GM23338 (cell line): Measurements from ENCODE around the gene QSOX1. TPM values are rescaled to one million over a fixed set of nuclear protein-coding genes. Genes with fewer than 3 reads are reported as not detected.

Source experiments
- ATAC-seq: fragments of 200-7000 bp; cut with Tn5 transposase; 3 replicates; pipeline ENCODE4 v1.9.1; 2020
- DNase-seq: peaks from one replicate; pipeline ENCODE4 v3.0.0-alpha.2; 2015; ENCODE audit warnings: low spot score
- H2AFZ ChIP-seq: fragments of 200-600 bp; sonication (generic); 2 replicates; pipeline ENCODE4 v1.8.0; 2016; ENCODE audit warnings: antibody characterized with exemption, mild to moderate bottlenecking, moderate library complexity
- H3F3A ChIP-seq: fragments of 200-600 bp; sonication (generic); replicated peaks from 2 replicates; pipeline ENCODE4 v1.8.0; 2017; ENCODE audit warnings: antibody characterized with exemption, mixed run types, low read depth
- H3K27ac ChIP-seq: fragments of 200-600 bp; sonication (generic); 2 replicates; pipeline ENCODE4 v1.6.1; 2016; ENCODE audit warnings: low read depth
- H3K27me3 ChIP-seq: fragments of 200-600 bp; sonication (generic); 2 replicates; pipeline ENCODE4 v1.8.0; 2016; ENCODE audit warnings: mild to moderate bottlenecking, mixed run types, moderate library complexity; ENCODE audit not compliant: insufficient read depth
- H3K36me3 ChIP-seq: fragments of 200-600 bp; sonication (generic); 2 replicates; pipeline ENCODE4 v1.8.0; 2016; ENCODE audit warnings: mild to moderate bottlenecking; ENCODE audit not compliant: insufficient read depth
- H3K4me1 ChIP-seq: fragments of 200-600 bp; sonication (generic); 2 replicates; pipeline ENCODE4 v1.8.0; 2016; ENCODE audit warnings: mild to moderate bottlenecking, moderate library complexity; ENCODE audit not compliant: insufficient read depth
- H3K4me2 ChIP-seq: fragments of 200-600 bp; sonication (generic); 2 replicates; pipeline ENCODE4 v1.7.1; 2017; ENCODE audit warnings: mixed run types
- H3K4me3 ChIP-seq: fragments of 200-600 bp; sonication (generic); 2 replicates; pipeline ENCODE4 v1.6.1; 2016; ENCODE audit warnings: mixed run types
- H3K79me2 ChIP-seq: fragments of 200-600 bp; sonication (generic); replicated peaks from 2 replicates; pipeline ENCODE4 v1.8.0; 2017; ENCODE audit warnings: mild to moderate bottlenecking; ENCODE audit not compliant: insufficient read depth
- H3K9me2 ChIP-seq: fragments of 200-600 bp; sonication (generic); 2 replicates; pipeline ENCODE4 v1.8.0; 2017; ENCODE audit not compliant: insufficient read depth
- H4K20me1 ChIP-seq: fragments of 200-600 bp; sonication (generic); replicated peaks from 2 replicates; pipeline ENCODE4 v1.8.0; 2017; ENCODE audit warnings: mild to moderate bottlenecking; ENCODE audit not compliant: insufficient read depth
- H3K27ac Mint-ChIP-seq: 2 replicates; pipeline ENCODE4 v1.8.0; 2020; ENCODE audit warnings: inconsistent platforms, mild to moderate bottlenecking, moderate library complexity, mixed read lengths
- H3K27me3 Mint-ChIP-seq: 3 replicates; pipeline ENCODE4 v1.8.0; 2022; ENCODE audit warnings: low read depth, mild to moderate bottlenecking, moderate library complexity, mixed read lengths, inconsistent platforms; ENCODE audit not compliant: insufficient read depth, poor library complexity
- H3K36me3 Mint-ChIP-seq: 3 replicates; pipeline ENCODE4 v1.8.0; 2021; ENCODE audit warnings: low read depth, mild to moderate bottlenecking, inconsistent platforms, moderate library complexity, mixed read lengths
- H3K4me1 Mint-ChIP-seq: 3 replicates; pipeline ENCODE4 v1.8.0; 2020; ENCODE audit warnings: mild to moderate bottlenecking, inconsistent platforms, mixed read lengths
- H3K4me3 Mint-ChIP-seq: 3 replicates; pipeline ENCODE4 v1.8.0; 2021; ENCODE audit warnings: moderate library complexity, mild to moderate bottlenecking, inconsistent platforms, mixed read lengths
- H3K9me3 Mint-ChIP-seq: 3 replicates; pipeline ENCODE4 v1.8.0; 2020; ENCODE audit warnings: moderate library complexity, mild to moderate bottlenecking, inconsistent platforms, mixed read lengths
- EZH2phosphoT487 ChIP-seq: fragments of 200-600 bp; sonication (generic); IDR thresholded peaks from one replicate; pipeline ENCODE4 v1.8.1; 2018; ENCODE audit warnings: antibody characterized with exemption; ENCODE audit not compliant: unreplicated experiment
- polyA plus RNA-seq: library from polyadenylated mRNA; unstranded; fragments of >200 nt; fragmentation: Nextera tagmentation; extraction: Ambion mirVana; gene quantifications from 2 replicates; pipeline ENCODE4 v1.2.1, GENCODE V29; 2016
- total RNA-seq: library from RNA; depleted of rRNA; stranded (reverse); fragments of >200 nt; shearing (Covaris generic); gene quantifications from 2 replicates; pipeline ENCODE4 v1.2.3, GENCODE V29; 2014
- TF ChIP-seq, protein P1 (sequence below): fragments of 250-450 bp; sonication (Bioruptor Pico); IDR thresholded peaks from 2 replicates; pipeline ENCODE4 v1.5.0; 2020; ENCODE audit warnings: mild to moderate bottlenecking, moderate library complexity
- TF ChIP-seq, protein P2 (sequence below), 2 experiments: fragments of 200-600 bp in 1 of 2; sonication (generic) in 1 of 2; conservative IDR thresholded peaks; 2 replicates each; pipeline versions ENCODE4 v1.5.1 to v1.6.1; 2016 to 2017; ENCODE audit warnings: antibody characterized with exemption in 2 of 2, low read depth in 2 of 2, mild to moderate bottlenecking in 2 of 2, moderate library complexity in 1 of 2

The QSOX1 gene
- total and polyA plus RNA-seq, 2 experiments from 2014 or later = 47.8 to 119 TPM

DNA sequence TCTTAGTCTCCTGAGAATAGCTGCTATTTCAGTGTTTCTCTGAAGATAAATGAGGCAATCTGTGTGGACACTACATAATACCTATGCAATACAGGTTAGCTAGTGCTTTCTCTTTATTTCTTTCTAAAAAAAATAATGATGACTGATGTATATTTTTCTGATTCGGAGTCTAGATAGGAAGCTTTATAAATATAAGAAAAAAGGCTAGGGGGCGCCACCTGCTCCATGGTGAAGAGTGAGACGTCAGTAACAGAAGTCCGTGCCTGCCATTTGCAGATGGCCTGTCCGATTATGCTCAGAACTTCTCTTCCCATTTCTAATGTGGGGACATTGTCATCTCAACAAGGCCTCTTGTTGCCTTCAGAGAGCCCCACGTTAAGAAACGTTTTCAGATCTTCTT is 26.4 kb downstream of the QSOX1 start:
- Mint-ChIP-seq H3K9me3 (no peaks in the 10 kb centered on the region), H3K27ac (no peak overlapping the region), H3K4me1 (peaks cover 5% of the 10 kb centered on the region), H3K27me3 (peaks cover 8% of the 10 kb centered on the region), H3K36me3 (peaks cover 3% of the 10 kb centered on the region; the same call in 2 of the 3 replicates), H3K4me3 (no peak overlapping the region)
- no peaks in the 10 kb centered on the region for H3K79me2 ChIP-seq
- H3K27ac ChIP-seq = no peak overlapping the region
- H3K9me2 ChIP-seq = no peaks in the 10 kb centered on the region
- no peaks in the 10 kb centered on the region; the same call in 1 of the 2 replicates for H3F3A ChIP-seq
- no peaks in the 10 kb centered on the region for H3K27me3 ChIP-seq
- H3K4me2 ChIP-seq = no peak overlapping the region
- TF ChIP-seq, protein P1, sequence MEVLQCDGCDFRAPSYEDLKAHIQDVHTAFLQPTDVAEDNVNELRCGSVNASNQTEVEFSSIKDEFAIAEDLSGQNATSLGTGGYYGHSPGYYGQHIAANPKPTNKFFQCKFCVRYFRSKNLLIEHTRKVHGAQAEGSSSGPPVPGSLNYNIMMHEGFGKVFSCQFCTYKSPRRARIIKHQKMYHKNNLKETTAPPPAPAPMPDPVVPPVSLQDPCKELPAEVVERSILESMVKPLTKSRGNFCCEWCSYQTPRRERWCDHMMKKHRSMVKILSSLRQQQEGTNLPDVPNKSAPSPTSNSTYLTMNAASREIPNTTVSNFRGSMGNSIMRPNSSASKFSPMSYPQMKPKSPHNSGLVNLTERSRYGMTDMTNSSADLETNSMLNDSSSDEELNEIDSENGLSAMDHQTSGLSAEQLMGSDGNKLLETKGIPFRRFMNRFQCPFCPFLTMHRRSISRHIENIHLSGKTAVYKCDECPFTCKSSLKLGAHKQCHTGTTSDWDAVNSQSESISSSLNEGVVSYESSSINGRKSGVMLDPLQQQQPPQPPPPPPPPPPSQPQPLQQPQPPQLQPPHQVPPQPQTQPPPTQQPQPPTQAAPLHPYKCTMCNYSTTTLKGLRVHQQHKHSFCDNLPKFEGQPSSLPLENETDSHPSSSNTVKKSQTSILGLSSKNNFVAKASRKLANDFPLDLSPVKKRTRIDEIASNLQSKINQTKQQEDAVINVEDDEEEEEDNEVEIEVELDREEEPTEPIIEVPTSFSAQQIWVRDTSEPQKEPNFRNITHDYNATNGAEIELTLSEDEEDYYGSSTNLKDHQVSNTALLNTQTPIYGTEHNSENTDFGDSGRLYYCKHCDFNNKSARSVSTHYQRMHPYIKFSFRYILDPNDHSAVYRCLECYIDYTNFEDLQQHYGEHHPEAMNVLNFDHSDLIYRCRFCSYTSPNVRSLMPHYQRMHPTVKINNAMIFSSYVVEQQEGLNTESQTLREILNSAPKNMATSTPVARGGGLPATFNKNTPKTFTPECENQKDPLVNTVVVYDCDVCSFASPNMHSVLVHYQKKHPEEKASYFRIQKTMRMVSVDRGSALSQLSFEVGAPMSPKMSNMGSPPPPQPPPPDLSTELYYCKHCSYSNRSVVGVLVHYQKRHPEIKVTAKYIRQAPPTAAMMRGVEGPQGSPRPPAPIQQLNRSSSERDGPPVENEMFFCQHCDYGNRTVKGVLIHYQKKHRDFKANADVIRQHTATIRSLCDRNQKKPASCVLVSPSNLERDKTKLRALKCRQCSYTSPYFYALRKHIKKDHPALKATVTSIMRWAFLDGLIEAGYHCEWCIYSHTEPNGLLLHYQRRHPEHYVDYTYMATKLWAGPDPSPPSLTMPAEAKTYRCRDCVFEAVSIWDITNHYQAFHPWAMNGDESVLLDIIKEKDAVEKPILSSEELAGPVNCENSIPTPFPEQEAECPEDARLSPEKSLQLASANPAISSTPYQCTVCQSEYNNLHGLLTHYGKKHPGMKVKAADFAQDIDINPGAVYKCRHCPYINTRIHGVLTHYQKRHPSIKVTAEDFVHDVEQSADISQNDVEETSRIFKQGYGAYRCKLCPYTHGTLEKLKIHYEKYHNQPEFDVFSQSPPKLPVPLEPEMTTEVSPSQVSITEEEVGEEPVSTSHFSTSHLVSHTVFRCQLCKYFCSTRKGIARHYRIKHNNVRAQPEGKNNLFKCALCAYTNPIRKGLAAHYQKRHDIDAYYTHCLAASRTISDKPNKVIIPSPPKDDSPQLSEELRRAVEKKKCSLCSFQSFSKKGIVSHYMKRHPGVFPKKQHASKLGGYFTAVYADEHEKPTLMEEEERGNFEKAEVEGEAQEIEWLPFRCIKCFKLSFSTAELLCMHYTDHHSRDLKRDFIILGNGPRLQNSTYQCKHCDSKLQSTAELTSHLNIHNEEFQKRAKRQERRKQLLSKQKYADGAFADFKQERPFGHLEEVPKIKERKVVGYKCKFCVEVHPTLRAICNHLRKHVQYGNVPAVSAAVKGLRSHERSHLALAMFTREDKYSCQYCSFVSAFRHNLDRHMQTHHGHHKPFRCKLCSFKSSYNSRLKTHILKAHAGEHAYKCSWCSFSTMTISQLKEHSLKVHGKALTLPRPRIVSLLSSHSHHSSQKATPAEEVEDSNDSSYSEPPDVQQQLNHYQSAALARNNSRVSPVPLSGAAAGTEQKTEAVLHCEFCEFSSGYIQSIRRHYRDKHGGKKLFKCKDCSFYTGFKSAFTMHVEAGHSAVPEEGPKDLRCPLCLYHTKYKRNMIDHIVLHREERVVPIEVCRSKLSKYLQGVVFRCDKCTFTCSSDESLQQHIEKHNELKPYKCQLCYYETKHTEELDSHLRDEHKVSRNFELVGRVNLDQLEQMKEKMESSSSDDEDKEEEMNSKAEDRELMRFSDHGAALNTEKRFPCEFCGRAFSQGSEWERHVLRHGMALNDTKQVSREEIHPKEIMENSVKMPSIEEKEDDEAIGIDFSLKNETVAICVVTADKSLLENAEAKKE (CRISPR knock-in tag) = no peak
- TF ChIP-seq EZH2phosphoT487 = no peak
- TF ChIP-seq, protein P2, sequence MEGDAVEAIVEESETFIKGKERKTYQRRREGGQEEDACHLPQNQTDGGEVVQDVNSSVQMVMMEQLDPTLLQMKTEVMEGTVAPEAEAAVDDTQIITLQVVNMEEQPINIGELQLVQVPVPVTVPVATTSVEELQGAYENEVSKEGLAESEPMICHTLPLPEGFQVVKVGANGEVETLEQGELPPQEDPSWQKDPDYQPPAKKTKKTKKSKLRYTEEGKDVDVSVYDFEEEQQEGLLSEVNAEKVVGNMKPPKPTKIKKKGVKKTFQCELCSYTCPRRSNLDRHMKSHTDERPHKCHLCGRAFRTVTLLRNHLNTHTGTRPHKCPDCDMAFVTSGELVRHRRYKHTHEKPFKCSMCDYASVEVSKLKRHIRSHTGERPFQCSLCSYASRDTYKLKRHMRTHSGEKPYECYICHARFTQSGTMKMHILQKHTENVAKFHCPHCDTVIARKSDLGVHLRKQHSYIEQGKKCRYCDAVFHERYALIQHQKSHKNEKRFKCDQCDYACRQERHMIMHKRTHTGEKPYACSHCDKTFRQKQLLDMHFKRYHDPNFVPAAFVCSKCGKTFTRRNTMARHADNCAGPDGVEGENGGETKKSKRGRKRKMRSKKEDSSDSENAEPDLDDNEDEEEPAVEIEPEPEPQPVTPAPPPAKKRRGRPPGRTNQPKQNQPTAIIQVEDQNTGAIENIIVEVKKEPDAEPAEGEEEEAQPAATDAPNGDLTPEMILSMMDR (conservative IDR thresholded peaks at IDR 0.05; ENCODE audit: low read depth in 2 of 2) = peak; percentile 63 to 73
- no peaks in the 10 kb centered on the region for H3K4me1 ChIP-seq
- no peaks in the 10 kb centered on the region; the same call in 1 of the 2 replicates for H4K20me1 ChIP-seq
- H3K4me3 ChIP-seq = no peak overlapping the region
- ATAC-seq (0 out of 3 replicates have a peak, but pooled peaks have one; percentile 13), DNase-seq (peak; percentile 83)
- H3K36me3 ChIP-seq = no peaks in the 10 kb centered on the region
- no peak overlapping the region for H2AFZ ChIP-seq
